GM23248 (cell line): Measurements from ENCODE around the gene ERH. TPM values are rescaled to one million over a fixed set of nuclear protein-coding genes. Genes with fewer than 3 reads are reported as not detected.

Experiments used
- DNase-seq: peaks from one replicate; pipeline ENCODE4 v3.0.0-alpha.2; 2015
- H2AFZ ChIP-seq: fragments of 200-600 bp; sonication (generic); 2 replicates; pipeline ENCODE4 v1.6.1; 2016; ENCODE audit warnings: antibody characterized with exemption
- H3F3A ChIP-seq: fragments of 200-600 bp; sonication (generic); 2 replicates; pipeline ENCODE4 v1.6.1; 2016; ENCODE audit warnings: mild to moderate bottlenecking, antibody characterized with exemption, mixed run types; ENCODE audit not compliant: insufficient read depth
- H3K27ac ChIP-seq: fragments of 200-600 bp; sonication (generic); 2 replicates; pipeline ENCODE4 v1.5.1; 2016; ENCODE audit warnings: mild to moderate bottlenecking
- H3K27me3 ChIP-seq: fragments of 200-600 bp; sonication (generic); replicated peaks from 2 replicates; pipeline ENCODE4 v1.6.1; 2016; ENCODE audit warnings: mild to moderate bottlenecking; ENCODE audit not compliant: insufficient read depth
- H3K36me3 ChIP-seq: fragments of 200-600 bp; sonication (generic); 2 replicates; pipeline ENCODE4 v1.6.1; 2016; ENCODE audit warnings: low read depth, mild to moderate bottlenecking
- H3K4me1 ChIP-seq: fragments of 200-600 bp; sonication (generic); 2 replicates; pipeline ENCODE4 v1.6.1; 2016; ENCODE audit warnings: mild to moderate bottlenecking; ENCODE audit not compliant: insufficient read depth
- H3K4me2 ChIP-seq: fragments of 200-600 bp; sonication (generic); one replicate; pipeline ENCODE4 v1.6.1; 2016; ENCODE audit warnings: mild to moderate bottlenecking; ENCODE audit not compliant: unreplicated experiment
- H3K4me3 ChIP-seq: fragments of 200-600 bp; sonication (generic); 2 replicates; pipeline ENCODE4 v1.5.1; 2016; ENCODE audit warnings: mild to moderate bottlenecking
- H3K79me2 ChIP-seq: fragments of 200-600 bp; sonication (generic); 2 replicates; pipeline ENCODE4 v1.6.1; 2016; ENCODE audit warnings: mild to moderate bottlenecking; ENCODE audit not compliant: insufficient read depth
- H3K9ac ChIP-seq: fragments of 200-600 bp; sonication (generic); 2 replicates; pipeline ENCODE4 v1.6.1; 2016; ENCODE audit warnings: mild to moderate bottlenecking
- H3K9me2 ChIP-seq: fragments of 200-600 bp; sonication (generic); 2 replicates; pipeline ENCODE4 v1.6.1; 2016; ENCODE audit warnings: mixed run types, mild to moderate bottlenecking, moderate library complexity; ENCODE audit not compliant: insufficient read depth
- H3K9me3 ChIP-seq: fragments of 200-600 bp; sonication (generic); one replicate; pipeline ENCODE4 v1.6.1; 2017; ENCODE audit warnings: low read depth
- H4K20me1 ChIP-seq: fragments of 200-600 bp; sonication (generic); 2 replicates; pipeline ENCODE4 v1.6.0; 2016; ENCODE audit not compliant: insufficient read depth
- EZH2 ChIP-seq: fragments of 200-600 bp; sonication (generic); IDR thresholded peaks from 2 replicates; pipeline ENCODE4 v1.6.1; 2018; ENCODE audit warnings: antibody characterized with exemption, mild to moderate bottlenecking; ENCODE audit not compliant: insufficient read depth, poor library complexity, severe bottlenecking
- EZH2phosphoT487 ChIP-seq: fragments of 200-600 bp; sonication (generic); IDR thresholded peaks from 2 replicates; pipeline ENCODE4 v1.6.1; 2018; ENCODE audit warnings: antibody characterized with exemption, moderate library complexity, mild to moderate bottlenecking, low read depth; ENCODE audit not compliant: insufficient read depth
- WGBS, 2 experiments: methylation state at CpG; one replicate each; pipeline ENCODE4 v1.1.6; 2015 to 2017; ENCODE audit warnings: low lambda C conversion rate in 2 of 2, low coverage in 1 of 2; ENCODE audit errors: missing lambda C conversion rate in 2 of 2; 5-methylcytosine and 5-hydroxymethylcytosine counted together
- in situ Hi-C: fragments of 300-500 bp; cut with MboI; formaldehyde crosslinking; loops from 2 replicates; pipeline ENCODE4 v1.15.0; 2020
- polyA plus RNA-seq: library from polyadenylated mRNA; unstranded; fragments of >200 nt; fragmentation: Nextera tagmentation; extraction: Ambion mirVana; gene quantifications from 2 replicates; pipeline ENCODE4 v1.2.1, GENCODE V29; 2016
- total RNA-seq: library from RNA; depleted of rRNA; stranded (reverse); fragments of >200 nt; shearing (Covaris generic); gene quantifications from 2 replicates; pipeline ENCODE4 v1.2.3, GENCODE V29; 2014

The ERH gene
- total and polyA plus RNA-seq, 2 experiments from 2014 or later, result 70.4 to 136 TPM

DNA sequence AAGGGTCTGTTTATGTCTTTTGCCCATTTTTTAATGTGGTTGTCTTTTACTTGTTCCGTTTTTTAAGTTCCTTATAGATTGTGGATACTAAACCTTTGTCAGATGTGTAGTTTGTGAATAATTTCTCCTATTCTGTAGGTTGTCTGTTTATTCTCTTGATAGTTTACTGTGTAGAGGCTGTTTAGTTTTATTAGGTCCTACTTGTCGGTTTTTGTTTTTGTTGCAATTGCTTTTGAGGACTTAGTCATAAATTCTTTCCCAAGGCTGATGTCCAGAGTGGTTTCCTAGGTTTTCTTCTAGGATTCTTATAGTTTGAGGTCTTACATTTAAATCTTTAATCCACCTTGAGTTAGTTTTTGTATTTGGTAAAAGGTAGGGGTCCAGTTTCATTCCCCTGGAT lies 34.3 kb upstream of the ERH start:
- no peaks in the 10 kb centered on the region for H3K27me3 ChIP-seq
- DNase-seq, result no peak
- peaks cover 10% of the 10 kb centered on the region for H4K20me1 ChIP-seq
- H3K79me2 ChIP-seq, result peaks cover 98% of the 10 kb centered on the region
- in situ Hi-C loops, result no loop called here
- H3K9ac ChIP-seq, result no peak overlapping the region
- H2AFZ ChIP-seq, result no peak overlapping the region
- no peak overlapping the region for H3K4me2 ChIP-seq
- no peaks in the 10 kb centered on the region for H3K36me3 ChIP-seq
- no peak overlapping the region for H3K4me3 ChIP-seq
- no peak overlapping the region for H3K27ac ChIP-seq
- TF ChIP-seq EZH2 (no peak), EZH2phosphoT487 (no peak)
- no peaks in the 10 kb centered on the region for H3K9me2 ChIP-seq
- H3F3A ChIP-seq, result no peaks in the 10 kb centered on the region
- WGBS, 2 experiments, result 97% methylated on average over 2 of the region's 2 CpGs
- H3K9me3 ChIP-seq, result no peaks in the 10 kb centered on the region
- no peaks in the 10 kb centered on the region for H3K4me1 ChIP-seq

GRCh38 chr14:69430306-69430939 lies 32.3 kb upstream of the ERH start:
- 100% methylated on average over 1 of the region's 1 CpG for WGBS, 2 experiments

GRCh38 chr14:69429643-69430042 lies 31.5 kb upstream of the ERH start:
- H3K9me2 ChIP-seq, result no peaks in the 10 kb centered on the region
- peaks cover 3% of the 10 kb centered on the region for H4K20me1 ChIP-seq
- H3K27me3 ChIP-seq, result no peaks in the 10 kb centered on the region
- no peak overlapping the region for H2AFZ ChIP-seq
- no peak overlapping the region for H3K4me3 ChIP-seq
- no peaks in the 10 kb centered on the region for H3F3A ChIP-seq
- no peak overlapping the region for H3K9ac ChIP-seq
- in situ Hi-C loops, result no loop called here
- H3K27ac ChIP-seq, result no peak overlapping the region
- no peaks in the 10 kb centered on the region for H3K9me3 ChIP-seq
- no peak for TF ChIP-seq EZH2
- no peak for TF ChIP-seq EZH2phosphoT487
- peaks cover 98% of the 10 kb centered on the region for H3K79me2 ChIP-seq
- peaks cover 23% of the 10 kb centered on the region for H3K36me3 ChIP-seq
- peaks cover 4% of the 10 kb centered on the region; the same call in 1 of the 2 replicates for H3K4me1 ChIP-seq
- DNase-seq, result no peak
- no peak overlapping the region for H3K4me2 ChIP-seq

More at GRCh38 chr14:69430306-69430939, 32.3 kb upstream of the ERH start:
- Histone ChIP-seq H3K4me1 (no peaks in the 10 kb centered on the region), H2AFZ (no peak overlapping the region), H3K79me2 (peaks cover 98% of the 10 kb centered on the region), H3K9ac (no peak overlapping the region), H3K27ac (no peak overlapping the region), H3K4me3 (no peak overlapping the region), H3K36me3 (peaks cover 16% of the 10 kb centered on the region; the same call in 1 of the 2 replicates), H3K9me2 (no peaks in the 10 kb centered on the region), H4K20me1 (peaks cover 9% of the 10 kb centered on the region), H3F3A (no peaks in the 10 kb centered on the region), H3K9me3 (no peaks in the 10 kb centered on the region), H3K27me3 (no peaks in the 10 kb centered on the region), H3K4me2 (no peak overlapping the region)
- no peak for DNase-seq
- no peak for TF ChIP-seq EZH2
- no peak for TF ChIP-seq EZH2phosphoT487
- in situ Hi-C loops, result no loop called here

DNA sequence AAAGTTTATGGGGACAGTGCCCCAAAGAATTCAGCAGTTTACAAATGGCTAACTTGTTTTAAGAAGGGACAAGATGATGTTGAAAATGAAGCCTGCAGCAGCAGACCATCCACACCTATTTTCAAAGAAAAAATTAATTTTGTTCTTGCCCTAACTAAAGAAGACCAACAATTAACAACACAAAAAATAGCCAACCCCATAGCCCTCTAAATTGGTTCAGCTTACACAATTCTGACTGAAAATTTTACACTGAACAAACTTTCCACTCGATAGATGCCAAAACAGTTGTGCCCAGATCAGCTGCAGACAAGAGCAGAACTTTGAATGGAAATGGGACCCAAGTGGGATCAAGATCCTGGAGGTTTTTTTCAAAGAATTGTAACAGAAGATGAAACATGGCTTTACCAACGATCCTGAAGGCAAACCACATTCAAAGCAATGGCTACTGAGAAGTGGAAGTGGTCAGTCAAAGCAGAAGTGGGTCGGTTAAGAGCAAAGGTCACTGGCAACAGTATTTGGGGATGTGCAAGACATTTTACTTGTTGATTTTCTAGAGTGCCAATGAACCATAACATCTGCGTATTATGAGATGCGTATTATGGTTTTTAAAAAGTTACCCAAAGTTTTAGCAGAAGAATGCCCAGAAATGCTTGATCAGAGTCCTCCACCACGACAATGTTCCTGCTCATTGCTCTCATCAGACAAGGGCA lies 30.3 kb upstream of the ERH start:
- in situ Hi-C loops, result no loop called here
- H3K4me2 ChIP-seq, result no peak overlapping the region
- H3K9ac ChIP-seq, result no peak overlapping the region
- H3K9me2 ChIP-seq, result no peaks in the 10 kb centered on the region
- peaks cover 11% of the 10 kb centered on the region for H3K4me1 ChIP-seq
- H3K27ac ChIP-seq, result no peak overlapping the region
- peaks cover 95% of the 10 kb centered on the region for H3K79me2 ChIP-seq
- H4K20me1 ChIP-seq, result peaks cover 6% of the 10 kb centered on the region
- H3K9me3 ChIP-seq, result no peaks in the 10 kb centered on the region
- 96 to 99% methylated on average over 6 of the region's 6 CpGs for WGBS, 2 experiments
- H3K4me3 ChIP-seq, result no peak overlapping the region
- DNase-seq, result no peak
- no peaks in the 10 kb centered on the region for H3K27me3 ChIP-seq
- no peak overlapping the region for H2AFZ ChIP-seq
- peaks cover 28% of the 10 kb centered on the region for H3K36me3 ChIP-seq
- H3F3A ChIP-seq, result peaks cover 5% of the 10 kb centered on the region
- TF ChIP-seq EZH2 (no peak), EZH2phosphoT487 (no peak)
